Activated B cell treated with CpG ODN at 0.5 μM for 24 hours (primary cell): Measurements from ENCODE around the gene TTR. TPM values are rescaled to one million over a fixed set of nuclear protein-coding genes. Genes with fewer than 3 reads are reported as not detected.

Experiments used
- ATAC-seq: fragments of 200-7000 bp; cut with Tn5 transposase; one replicate; pipeline ENCODE4 v1.10.0; 2021; ENCODE audit warnings: low read depth, mild to moderate bottlenecking, moderate library complexity
- CTCF ChIA-PET: fragments of 350-600 bp; sonication (Branson Sonifier 250); formaldehyde crosslinking; loops from one replicate; lab custom pipeline; 2021; ENCODE audit warnings: antibody characterized with exemption; lab: Charles Lee
- POLR2A ChIA-PET: fragments of 350-600 bp; sonication (Branson Sonifier 250); formaldehyde crosslinking; loops from one replicate; lab custom pipeline; 2021; ENCODE audit warnings: antibody characterized with exemption; lab: Charles Lee
- DNase-seq: peaks from one replicate; pipeline ENCODE4 v3.0.0; 2022
- H3K27ac Mint-ChIP-seq: one replicate; pipeline ENCODE4 v1.8.0; 2020; ENCODE audit warnings: mixed read lengths
- H3K27me3 Mint-ChIP-seq: one replicate; pipeline ENCODE4 v1.8.0; 2021; ENCODE audit warnings: mixed read lengths
- H3K36me3 Mint-ChIP-seq: one replicate; pipeline ENCODE4 v1.8.0; 2021; ENCODE audit warnings: low read depth, mixed read lengths
- H3K4me1 Mint-ChIP-seq: one replicate; pipeline ENCODE4 v1.8.0; 2021; ENCODE audit warnings: mixed read lengths
- H3K4me3 Mint-ChIP-seq: one replicate; pipeline ENCODE4 v1.8.0; 2020; ENCODE audit warnings: mild to moderate bottlenecking, mixed read lengths
- H3K9me3 Mint-ChIP-seq: one replicate; pipeline ENCODE4 v1.8.0; 2020; ENCODE audit warnings: mixed read lengths
- intact Hi-C: fragments of 100-400 bp; cut with micrococcal nuclease; formaldehyde crosslinking; loops from one replicate; pipeline ENCODE4 v1.15.1; 2024
- total RNA-seq: library from RNA; stranded (reverse); gene quantifications from 2 replicates; pipeline ENCODE4 v1.2.3, GENCODE V29; 2022
- TF ChIP-seq, protein P1 (sequence below): fragments of 200-600 bp; IDR thresholded peaks from one replicate; pipeline ENCODE4 v1.8.0; 2022; ENCODE audit warnings: antibody characterized with exemption, mild to moderate bottlenecking

TTR gene
- total RNA-seq, 1 donor from 2014 or later: not detected

DNA sequence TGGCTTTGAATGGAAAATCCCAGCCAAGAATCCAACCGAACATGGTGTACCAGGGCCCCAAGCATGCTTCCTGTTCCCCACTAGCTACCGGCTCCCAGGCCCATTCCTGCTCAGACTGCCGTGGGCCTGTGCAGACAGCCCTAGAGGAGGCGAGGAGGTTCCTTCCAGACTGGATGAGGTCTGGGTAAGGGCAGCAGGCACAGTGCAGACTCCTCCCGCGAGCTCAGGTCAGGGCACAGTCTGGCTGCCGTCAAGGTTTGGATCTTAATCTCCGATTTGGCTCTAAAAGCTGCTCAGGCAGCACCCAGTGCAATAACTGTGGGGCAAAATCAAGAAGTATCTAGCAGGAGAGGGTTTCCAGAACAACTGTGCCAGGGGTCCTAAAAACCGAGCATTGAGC is 19.3 kb upstream of the TTR start:
- Mint-ChIP-seq H3K27ac (no peak overlapping the region), H3K36me3 (no peaks in the 10 kb centered on the region), H3K4me1 (no peaks in the 10 kb centered on the region), H3K4me3 (no peak overlapping the region), H3K27me3 (no peaks in the 10 kb centered on the region), H3K9me3 (no peaks in the 10 kb centered on the region)
- ChIA-PET CTCF (no interaction called here), POLR2A (no interaction called here)
- TF ChIP-seq, protein P1, sequence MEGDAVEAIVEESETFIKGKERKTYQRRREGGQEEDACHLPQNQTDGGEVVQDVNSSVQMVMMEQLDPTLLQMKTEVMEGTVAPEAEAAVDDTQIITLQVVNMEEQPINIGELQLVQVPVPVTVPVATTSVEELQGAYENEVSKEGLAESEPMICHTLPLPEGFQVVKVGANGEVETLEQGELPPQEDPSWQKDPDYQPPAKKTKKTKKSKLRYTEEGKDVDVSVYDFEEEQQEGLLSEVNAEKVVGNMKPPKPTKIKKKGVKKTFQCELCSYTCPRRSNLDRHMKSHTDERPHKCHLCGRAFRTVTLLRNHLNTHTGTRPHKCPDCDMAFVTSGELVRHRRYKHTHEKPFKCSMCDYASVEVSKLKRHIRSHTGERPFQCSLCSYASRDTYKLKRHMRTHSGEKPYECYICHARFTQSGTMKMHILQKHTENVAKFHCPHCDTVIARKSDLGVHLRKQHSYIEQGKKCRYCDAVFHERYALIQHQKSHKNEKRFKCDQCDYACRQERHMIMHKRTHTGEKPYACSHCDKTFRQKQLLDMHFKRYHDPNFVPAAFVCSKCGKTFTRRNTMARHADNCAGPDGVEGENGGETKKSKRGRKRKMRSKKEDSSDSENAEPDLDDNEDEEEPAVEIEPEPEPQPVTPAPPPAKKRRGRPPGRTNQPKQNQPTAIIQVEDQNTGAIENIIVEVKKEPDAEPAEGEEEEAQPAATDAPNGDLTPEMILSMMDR: no peak
- DNase-seq (no peak), ATAC-seq (no peak)
- intact Hi-C loops: no loop called here

DNA sequence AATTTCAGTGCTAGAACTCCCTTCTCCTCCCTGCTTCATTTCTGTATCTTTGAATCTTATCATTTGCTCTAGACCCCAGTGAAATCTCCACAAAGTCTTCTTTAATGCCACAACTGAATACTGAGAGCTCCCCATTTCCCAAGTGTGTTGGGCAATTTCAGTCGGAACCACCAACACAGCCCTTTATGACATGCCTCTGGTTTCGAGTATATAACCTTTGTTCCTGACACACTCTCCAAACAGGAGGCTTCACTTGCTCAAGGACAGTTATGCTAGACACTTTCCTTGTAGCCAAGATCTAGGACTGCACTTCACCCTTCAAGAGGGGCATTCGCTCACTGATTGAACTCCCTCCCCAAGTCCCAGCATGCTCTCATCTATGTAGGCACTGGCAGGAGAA is 18.6 kb upstream of the TTR start:
- Mint-ChIP-seq H3K4me3 (no peak overlapping the region), H3K36me3 (no peaks in the 10 kb centered on the region), H3K27me3 (no peaks in the 10 kb centered on the region), H3K27ac (no peak overlapping the region), H3K4me1 (no peaks in the 10 kb centered on the region), H3K9me3 (no peaks in the 10 kb centered on the region)
- DNase-seq (no peak), ATAC-seq (no peak)
- POLR2A ChIA-PET: no interaction called here
- CTCF ChIA-PET: no interaction called here
- intact Hi-C loops: no loop called here
- TF ChIP-seq, protein P1: no peak

DNA sequence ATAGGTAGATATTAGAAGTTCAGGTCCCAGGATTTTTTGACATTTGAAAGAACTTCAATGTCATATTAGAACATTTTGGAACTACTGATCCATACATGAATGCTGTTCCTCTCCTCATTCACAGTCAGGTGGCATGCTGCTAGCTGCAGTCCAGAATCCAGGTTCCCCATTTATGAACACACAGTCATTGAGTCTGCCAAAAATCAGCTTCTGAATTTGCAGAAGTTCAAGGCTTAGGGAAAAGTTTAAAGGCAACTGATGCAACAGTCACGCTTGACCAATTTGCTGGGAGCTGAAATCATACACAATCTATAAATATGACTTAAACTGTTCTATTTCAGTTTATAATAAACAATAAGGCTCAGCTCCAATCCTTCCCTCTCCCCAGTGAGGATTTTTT is 17.3 kb upstream of the TTR start:
- Mint-ChIP-seq H3K27ac (no peak overlapping the region), H3K36me3 (no peaks in the 10 kb centered on the region), H3K4me3 (no peak overlapping the region), H3K27me3 (no peaks in the 10 kb centered on the region), H3K4me1 (no peaks in the 10 kb centered on the region), H3K9me3 (no peaks in the 10 kb centered on the region)
- ATAC-seq (no peak), DNase-seq (no peak)
- intact Hi-C loops: no loop called here
- ChIA-PET CTCF (interaction anchor here (1.5 kb wide), 1 partner anchor 10 kb away, joined by 8 read pairs; no protein-coding TSS in a partner anchor), POLR2A (interaction anchor here (0.7 kb wide), 2 partner anchors 157 to 697 kb away, joined by 8 to 13 read pairs; no protein-coding TSS in a partner anchor)
- TF ChIP-seq, protein P1: no peak

DNA sequence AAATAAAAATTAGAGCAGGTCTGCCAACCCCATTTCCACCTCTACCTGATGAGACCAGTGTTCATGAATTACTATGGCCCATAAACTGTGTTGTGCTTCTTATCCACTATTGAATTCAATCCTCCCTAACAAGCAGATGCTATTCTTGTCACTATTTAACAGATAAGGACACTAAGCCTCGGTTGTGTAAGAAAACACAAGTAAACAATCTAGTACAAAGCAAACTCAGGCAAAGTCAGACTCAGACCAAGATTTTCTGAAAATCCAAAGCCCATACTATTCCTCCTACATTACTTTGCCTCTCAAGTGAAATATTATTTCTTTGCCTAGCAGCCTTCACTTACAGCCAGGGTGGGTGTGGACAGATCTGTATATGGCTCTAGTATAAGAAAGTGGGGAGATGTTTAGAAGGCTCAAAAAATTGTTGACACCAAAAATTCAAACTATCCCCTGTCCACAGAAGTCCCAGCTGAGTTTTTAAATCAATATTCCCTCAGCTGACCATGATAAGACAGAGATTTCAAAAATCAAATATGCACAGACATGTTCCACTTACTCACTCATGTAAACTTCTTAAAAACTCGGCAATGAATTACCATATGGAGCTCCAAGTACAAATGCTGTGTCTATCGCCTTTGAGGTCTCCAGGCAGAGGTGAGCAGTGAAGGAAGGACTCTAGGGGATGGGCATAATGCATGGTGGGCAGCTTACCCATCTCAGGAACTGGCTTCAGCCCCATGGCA is 16.0 kb upstream of the TTR start:
- H3K27ac Mint-ChIP-seq: no peak overlapping the region
- no peaks in the 10 kb centered on the region for H3K27me3 Mint-ChIP-seq
- no peak for ATAC-seq
- CTCF ChIA-PET: no interaction called here
- DNase-seq: no peak
- H3K36me3 Mint-ChIP-seq: no peaks in the 10 kb centered on the region
- POLR2A ChIA-PET: no interaction called here
- H3K4me1 Mint-ChIP-seq: no peaks in the 10 kb centered on the region
- no peak overlapping the region for H3K4me3 Mint-ChIP-seq
- H3K9me3 Mint-ChIP-seq: no peaks in the 10 kb centered on the region
- intact Hi-C loops: no loop called here
- TF ChIP-seq, protein P1: no peak

DNA sequence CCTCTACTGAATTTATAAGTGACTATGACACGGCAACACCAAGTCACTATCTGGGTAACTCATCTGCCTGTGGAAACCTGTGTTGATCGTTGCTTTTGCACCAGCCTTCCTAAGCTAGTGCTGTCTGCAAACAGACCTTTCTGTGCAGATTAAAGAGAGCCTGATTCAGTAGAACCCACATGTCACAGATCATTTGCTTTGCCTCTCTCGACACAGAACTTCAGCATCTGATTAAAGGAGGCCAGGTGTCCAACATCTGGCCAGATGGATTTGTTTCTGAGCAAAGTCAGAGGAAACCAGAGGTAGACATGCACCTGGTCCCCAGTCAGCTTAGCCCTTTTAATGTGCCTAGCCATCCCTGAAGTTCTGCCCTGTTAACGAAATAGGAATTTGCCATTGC is 15.0 kb upstream of the TTR start:
- CTCF ChIA-PET: no interaction called here
- DNase-seq: no peak

More for the DNA sequence above, 15.0 kb upstream of the TTR start:
- POLR2A ChIA-PET: no interaction called here
- Mint-ChIP-seq H3K27me3 (no peaks in the 10 kb centered on the region), H3K36me3 (no peaks in the 10 kb centered on the region), H3K4me3 (no peak overlapping the region), H3K27ac (no peak overlapping the region), H3K4me1 (no peaks in the 10 kb centered on the region), H3K9me3 (no peaks in the 10 kb centered on the region)
- TF ChIP-seq, protein P1: no peak
- intact Hi-C loops: no loop called here
- no peak for ATAC-seq
